Stomach (tissue), 9 donors: Measurements from ENCODE around the gene SLC6A11. TPM values are rescaled to one million over a fixed set of nuclear protein-coding genes. Genes with fewer than 3 reads are reported as not detected.

ENCODE experiments used
- DNase-seq, 2 donors: peaks; one replicate each; pipeline versions ENCODE4 v3.0.0 to v3.0.0-alpha.2; 2013 to 2019
- H3K27ac ChIP-seq, 5 donors: fragments of 200-600 bp in 4 of 5; sonication (generic) in 4 of 5; one replicate each; pipeline ENCODE4 v1.5.1; 2013 to 2019; ENCODE audit warnings: mild to moderate bottlenecking in 1 of 5, moderate library complexity in 1 of 5
- H3K27me3 ChIP-seq, 3 donors: fragments of 200-600 bp; sonication (generic); one replicate each; pipeline ENCODE4 v1.5.1; 2017 to 2019; ENCODE audit warnings: mixed run types in 1 of 3
- H3K36me3 ChIP-seq, 4 donors: fragments of 200-600 bp; sonication (generic); 1 replicate in 3 of 4; 2 replicates in 1 of 4; pipeline ENCODE4 v1.5.1; 2016 to 2019
- H3K4me1 ChIP-seq, 4 donors: fragments of 200-600 bp; sonication (generic); one replicate each; pipeline ENCODE4 v1.5.1; 2016 to 2019
- H3K4me3 ChIP-seq, 4 donors: fragments of 200-600 bp; sonication (generic) in 3 of 4; one replicate each; pipeline ENCODE4 v1.5.1; 2016 to 2019; ENCODE audit warnings: mild to moderate bottlenecking in 1 of 4
- H3K9me3 ChIP-seq, 4 donors: fragments of 200-600 bp; sonication (generic); one replicate each; pipeline ENCODE4 v1.5.1; 2016 to 2019
- CTCF ChIP-seq, 7 experiments: fragments of 450-650 bp in 4 of 7; fragments of 200-600 bp in 3 of 7; sonication (generic) in 3 of 7; IDR thresholded peaks; one replicate each; pipeline ENCODE4 v1.5.1; 2016 to 2019; ENCODE audit warnings: antibody characterized with exemption in 7 of 7, control low read depth in 2 of 7, mild to moderate bottlenecking in 1 of 7
- EP300 ChIP-seq: sonication (generic); formaldehyde crosslinking; IDR thresholded peaks from one replicate; pipeline ENCODE4 v1.6.1; 2017; ENCODE audit warnings: antibody characterized with exemption
- POLR2A ChIP-seq, 4 donors: fragments of 450-650 bp; IDR thresholded peaks; one replicate each; pipeline ENCODE4 v1.6.1; 2016; ENCODE audit warnings: antibody characterized with exemption in 4 of 4, control low read depth in 2 of 4, mild to moderate bottlenecking in 1 of 4, moderate library complexity in 1 of 4
- POLR2AphosphoS5 ChIP-seq, 3 donors: sonication (generic); formaldehyde crosslinking; IDR thresholded peaks; one replicate each; pipeline ENCODE4 v1.6.1; 2016; ENCODE audit warnings: antibody characterized with exemption in 3 of 3
- WGBS, 5 donors: extraction: QIAGEN DNeasy Blood & Tissue Kit in 3 of 5; methylation state at CpG; one replicate each; pipeline versions ENCODE4 v1.1.5 to v1.1.7; 2013 to 2018; 5-methylcytosine and 5-hydroxymethylcytosine counted together
- intact Hi-C: fragments of 100-400 bp; cut with DNase I; formaldehyde crosslinking; loops from one replicate; pipeline ENCODE4 v1.15.1; 2023; ENCODE audit warnings: low total_unique reads
- polyA plus RNA-seq, 3 donors: library from polyadenylated mRNA; stranded (reverse); fragments of 200-250 nt; gene quantifications; one replicate each; pipeline ENCODE4 v1.2.3, GENCODE V29; 2013
- total RNA-seq, 5 donors: library from RNA; depleted of rRNA; stranded (reverse); fragments of >200 nt; gene quantifications; one replicate each; pipeline versions ENCODE4 v1.1.0 to v1.2.3, GENCODE V29; 2014 to 2016
- donor health status: healthy with polysubstance abuse.
- donor health status: Bipolar disorder and iron deficiency.
- donor health status: healthy.

Gene SLC6A11
- total and polyA plus RNA-seq, 8 donors: 0.18 to 2.0 TPM; not detected in 6

GRCh38 chr3:10887015-10887414 is 71.0 kb downstream of the SLC6A11 start:
- no peak overlapping the region for H3K27ac ChIP-seq
- no peak for TF ChIP-seq POLR2AphosphoS5 (IDR thresholded peaks at IDR 0.05)
- TF ChIP-seq CTCF (IDR thresholded peaks at IDR 0.05): no peak
- TF ChIP-seq POLR2A (IDR thresholded peaks at IDR 0.05): no peak
- TF ChIP-seq EP300: no peak
- peaks cover 0 to 26% (median 26%) of the 10 kb centered on the region in 4 donors for H3K9me3 ChIP-seq
- WGBS, 5 donors: 76 to 96% (median 80%) methylated on average over 1 of the region's 1 CpG
- no peak overlapping the region for H3K4me3 ChIP-seq
- H3K4me1 ChIP-seq: no peaks in the 10 kb centered on the region
- intact Hi-C loops: no loop called here
- no peak for DNase-seq
- H3K27me3 ChIP-seq: peaks cover 0 to 6% (median 4%) of the 10 kb centered on the region in 3 donors
- H3K36me3 ChIP-seq: no peaks in the 10 kb centered on the region

GRCh38 chr3:10888518-10889090 is 72.6 kb downstream of the SLC6A11 start:
- H3K27me3 ChIP-seq: peaks cover 0 to 5% (median 4%) of the 10 kb centered on the region in 3 donors
- no peak overlapping the region for H3K27ac ChIP-seq
- H3K4me1 ChIP-seq: no peaks in the 10 kb centered on the region
- H3K9me3 ChIP-seq: peaks cover 0 to 29% (median 27%) of the 10 kb centered on the region in 4 donors
- WGBS, 5 donors: 47 to 62% (median 58%) methylated on average over 3 of the region's 3 CpGs
- no peaks in the 10 kb centered on the region for H3K36me3 ChIP-seq
- H3K4me3 ChIP-seq: no peak overlapping the region
- DNase-seq: no peak
- no peak for TF ChIP-seq EP300
- no peak for TF ChIP-seq CTCF (IDR thresholded peaks at IDR 0.05)
- no peak for TF ChIP-seq POLR2AphosphoS5 (IDR thresholded peaks at IDR 0.05)
- TF ChIP-seq POLR2A (IDR thresholded peaks at IDR 0.05): no peak
- intact Hi-C loops: no loop called here

DNA sequence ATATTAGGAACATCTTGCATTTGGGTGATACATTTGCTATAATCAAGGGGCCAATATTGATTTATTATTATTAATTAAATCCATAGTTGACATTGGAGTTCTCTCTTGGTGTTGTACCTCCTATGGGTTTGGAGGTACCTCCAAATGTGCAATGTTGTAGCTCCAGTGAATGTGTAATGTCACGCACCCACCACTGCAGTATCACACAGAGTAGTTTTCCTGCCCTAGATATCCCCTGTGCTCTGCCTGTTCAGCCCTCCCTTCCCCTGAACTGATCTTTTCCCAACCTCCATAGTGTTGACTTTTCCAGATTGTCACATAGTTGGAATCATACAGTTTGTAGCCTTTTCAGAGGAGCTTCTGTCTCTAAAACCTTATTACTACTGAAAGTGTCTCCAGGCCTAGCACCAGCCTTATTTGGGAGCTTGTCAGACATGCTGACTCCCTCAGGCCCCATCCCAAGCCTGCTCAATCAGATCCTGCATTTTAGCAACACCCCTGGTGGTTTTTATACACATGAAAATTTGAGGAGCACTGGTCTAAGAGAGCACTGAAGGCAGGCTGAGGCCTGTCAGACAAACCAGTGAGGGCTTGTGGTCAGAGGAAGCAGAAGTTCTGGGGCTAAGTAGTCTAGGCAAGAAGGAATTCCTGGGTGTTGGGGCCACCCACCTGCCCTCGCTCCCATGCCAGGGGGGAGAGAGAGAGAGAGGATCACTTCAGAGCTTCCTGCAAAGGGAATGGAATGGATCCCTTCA is 73.4 kb downstream of the SLC6A11 start:
- DNase-seq: no peak
- H3K27ac ChIP-seq: no peak overlapping the region
- no peaks in the 10 kb centered on the region for H3K4me1 ChIP-seq
- no peak overlapping the region for H3K4me3 ChIP-seq
- H3K27me3 ChIP-seq: peaks cover 0 to 9% (median 4%) of the 10 kb centered on the region in 3 donors
- intact Hi-C loops: no loop called here
- WGBS, 5 donors: 73 to 88% (median 81%) methylated on average over 2 of the region's 2 CpGs
- H3K9me3 ChIP-seq: peaks cover 0 to 29% (median 27%) of the 10 kb centered on the region in 4 donors
- no peaks in the 10 kb centered on the region for H3K36me3 ChIP-seq
- TF ChIP-seq EP300 (no peak), POLR2A (IDR thresholded peaks at IDR 0.05) (no peak), CTCF (IDR thresholded peaks at IDR 0.05) (no peak), POLR2AphosphoS5 (IDR thresholded peaks at IDR 0.05) (no peak)

- TF ChIP-seq POLR2A (IDR thresholded peaks at IDR 0.05) (no peak), EP300 (no peak), CTCF (IDR thresholded peaks at IDR 0.05) (no peak), POLR2AphosphoS5 (IDR thresholded peaks at IDR 0.05) (no peak)
- intact Hi-C loops: no loop called here
- H3K36me3 ChIP-seq: no peaks in the 10 kb centered on the region
- no peaks in the 10 kb centered on the region for H3K4me1 ChIP-seq
- WGBS, 5 donors: 37 to 91% (median 68%) methylated on average over 1 of the region's 1 CpG
- peaks cover 0 to 29% (median 27%) of the 10 kb centered on the region in 4 donors for H3K9me3 ChIP-seq
- peaks cover 0 to 7% (median 3%) of the 10 kb centered on the region in 3 donors for H3K27me3 ChIP-seq
- DNase-seq: no peak
- H3K4me3 ChIP-seq: no peak overlapping the region
- H3K27ac ChIP-seq: no peak overlapping the region
These were observed 74.6 kb downstream of the SLC6A11 start for GRCh38 chr3:10890665-10891064.
